ENCODE results near the gene FBXO10. TPM values are rescaled to one million over a fixed set of nuclear protein-coding genes. Genes with fewer than 3 reads are reported as not detected.

FBXO10 gene
- total RNA-seq, 1 donor: 16.4 TPM

DNA sequence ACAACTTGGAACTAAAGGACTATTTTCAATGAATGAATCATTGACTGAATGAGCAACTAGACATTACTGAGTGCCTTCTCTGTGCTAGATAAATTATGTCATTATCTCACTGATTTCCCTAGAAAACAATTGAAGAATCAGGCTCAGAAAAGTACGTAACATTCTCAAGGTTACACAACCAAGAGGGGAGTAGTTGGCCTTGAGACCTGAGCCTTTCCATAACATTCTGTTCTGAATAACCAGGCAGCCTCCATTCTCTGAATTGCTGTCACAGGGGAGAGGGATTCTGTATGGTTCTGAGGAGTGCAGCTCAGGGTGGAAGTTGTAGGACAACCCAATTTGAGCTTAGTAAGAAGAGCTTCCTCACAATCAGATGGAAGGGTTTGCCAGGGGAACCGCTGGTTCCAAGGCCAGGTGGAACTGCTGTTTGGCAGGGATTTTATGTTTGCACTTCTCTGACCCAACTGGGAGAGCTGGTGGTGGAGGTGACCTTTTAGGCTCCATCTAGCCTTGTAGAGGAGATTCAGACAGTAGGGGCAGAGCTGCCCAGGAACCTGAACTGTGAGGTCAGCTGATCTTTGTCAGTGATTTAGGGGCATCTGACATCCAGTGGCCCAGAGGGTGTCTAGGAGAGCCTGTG, 74.1 kb downstream of the FBXO10 start:
- H3K4me3 ChIP-seq (ENCODE audit: low read depth, low read length): no peak overlapping the region
- DNase-seq (ENCODE audit: low read depth): no peak
- TF ChIP-seq, protein P1, sequence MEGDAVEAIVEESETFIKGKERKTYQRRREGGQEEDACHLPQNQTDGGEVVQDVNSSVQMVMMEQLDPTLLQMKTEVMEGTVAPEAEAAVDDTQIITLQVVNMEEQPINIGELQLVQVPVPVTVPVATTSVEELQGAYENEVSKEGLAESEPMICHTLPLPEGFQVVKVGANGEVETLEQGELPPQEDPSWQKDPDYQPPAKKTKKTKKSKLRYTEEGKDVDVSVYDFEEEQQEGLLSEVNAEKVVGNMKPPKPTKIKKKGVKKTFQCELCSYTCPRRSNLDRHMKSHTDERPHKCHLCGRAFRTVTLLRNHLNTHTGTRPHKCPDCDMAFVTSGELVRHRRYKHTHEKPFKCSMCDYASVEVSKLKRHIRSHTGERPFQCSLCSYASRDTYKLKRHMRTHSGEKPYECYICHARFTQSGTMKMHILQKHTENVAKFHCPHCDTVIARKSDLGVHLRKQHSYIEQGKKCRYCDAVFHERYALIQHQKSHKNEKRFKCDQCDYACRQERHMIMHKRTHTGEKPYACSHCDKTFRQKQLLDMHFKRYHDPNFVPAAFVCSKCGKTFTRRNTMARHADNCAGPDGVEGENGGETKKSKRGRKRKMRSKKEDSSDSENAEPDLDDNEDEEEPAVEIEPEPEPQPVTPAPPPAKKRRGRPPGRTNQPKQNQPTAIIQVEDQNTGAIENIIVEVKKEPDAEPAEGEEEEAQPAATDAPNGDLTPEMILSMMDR (IDR thresholded peaks at IDR 0.05; ENCODE audit: insufficient read depth, low read depth, low read length): no peak

- DNase-seq (ENCODE audit: low read depth): no peak
- H3K4me3 ChIP-seq (ENCODE audit: low read depth, low read length): no peak overlapping the region
- TF ChIP-seq, protein P1 (IDR thresholded peaks at IDR 0.05; ENCODE audit: insufficient read depth, low read depth, low read length): no peak
Measured at GRCh38 chr9:37499297-37499696, 76.9 kb downstream of the FBXO10 start.

DNA sequence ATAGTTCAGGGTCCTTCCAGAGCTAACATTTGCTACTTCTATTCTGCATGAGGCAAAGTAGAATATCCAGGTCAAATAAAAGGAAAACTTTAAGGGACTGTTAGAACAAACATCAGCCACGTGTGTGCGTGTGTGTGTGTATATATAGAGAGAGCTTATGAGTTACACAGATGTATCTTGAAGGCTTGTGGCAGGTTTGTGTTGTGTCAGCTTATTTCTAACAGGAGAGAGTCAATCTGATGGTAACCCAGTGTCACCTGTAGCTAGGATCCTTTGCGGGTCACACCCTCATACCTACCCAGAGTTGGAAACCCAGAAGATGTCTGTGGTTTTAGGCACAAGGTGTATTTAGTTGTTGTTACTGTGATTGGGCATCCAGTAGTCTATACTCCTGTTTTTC, 77.7 kb downstream of the FBXO10 start:
- DNase-seq (ENCODE audit: low read depth): no peak
- H3K4me3 ChIP-seq (ENCODE audit: low read depth, low read length): no peak overlapping the region
- TF ChIP-seq, protein P1 (IDR thresholded peaks at IDR 0.05; ENCODE audit: insufficient read depth, low read depth, low read length): no peak

DNA sequence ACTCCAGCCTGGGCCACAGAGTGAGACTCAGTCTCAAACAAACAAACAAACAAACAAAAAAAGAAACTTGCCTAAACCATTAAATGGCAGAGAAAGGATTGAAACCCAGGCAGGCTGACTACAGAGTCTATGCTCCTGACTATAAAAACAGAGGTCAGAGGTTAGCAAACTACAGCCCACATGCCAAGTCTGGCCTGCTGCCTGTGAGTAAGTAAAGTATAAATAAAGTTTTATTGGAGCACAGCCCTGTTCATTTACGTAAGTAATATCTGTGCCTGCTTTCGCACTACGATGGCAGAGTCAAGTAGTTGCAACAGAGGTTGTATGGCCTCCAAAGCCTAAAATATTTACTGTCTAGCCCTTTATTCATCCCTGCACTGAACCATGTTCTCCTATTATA, 78.9 kb downstream of the FBXO10 start:
- no peak for DNase-seq (ENCODE audit: low read depth)
- TF ChIP-seq, protein P1 (IDR thresholded peaks at IDR 0.05; ENCODE audit: insufficient read depth, low read depth, low read length): no peak
- no peak overlapping the region for H3K4me3 ChIP-seq (ENCODE audit: low read depth, low read length)

DNA sequence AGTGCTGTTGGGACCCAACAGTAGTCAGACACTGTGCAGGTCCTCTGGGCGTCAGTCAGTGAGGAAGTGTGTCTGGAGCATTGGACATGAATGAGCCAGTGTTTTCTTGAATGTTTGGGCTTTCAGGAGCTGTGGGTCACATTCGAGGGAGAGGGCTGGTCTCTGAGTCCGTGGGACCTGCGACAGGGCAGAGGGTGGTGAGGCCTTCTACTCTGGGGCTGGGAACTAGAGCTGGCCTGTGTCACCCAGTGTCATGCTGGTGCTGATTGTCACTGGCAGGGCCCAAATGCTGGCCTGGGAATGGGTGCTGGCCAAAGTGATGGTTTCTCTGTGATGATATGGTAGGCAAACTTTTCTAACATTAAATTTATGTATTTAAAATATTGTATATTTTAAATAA, 80.2 kb downstream of the FBXO10 start:
- TF ChIP-seq, protein P1 (IDR thresholded peaks at IDR 0.05; ENCODE audit: insufficient read depth, low read depth, low read length): no peak
- H3K4me3 ChIP-seq (ENCODE audit: low read depth, low read length): no peak overlapping the region
- DNase-seq (ENCODE audit: low read depth): no peak

DNA sequence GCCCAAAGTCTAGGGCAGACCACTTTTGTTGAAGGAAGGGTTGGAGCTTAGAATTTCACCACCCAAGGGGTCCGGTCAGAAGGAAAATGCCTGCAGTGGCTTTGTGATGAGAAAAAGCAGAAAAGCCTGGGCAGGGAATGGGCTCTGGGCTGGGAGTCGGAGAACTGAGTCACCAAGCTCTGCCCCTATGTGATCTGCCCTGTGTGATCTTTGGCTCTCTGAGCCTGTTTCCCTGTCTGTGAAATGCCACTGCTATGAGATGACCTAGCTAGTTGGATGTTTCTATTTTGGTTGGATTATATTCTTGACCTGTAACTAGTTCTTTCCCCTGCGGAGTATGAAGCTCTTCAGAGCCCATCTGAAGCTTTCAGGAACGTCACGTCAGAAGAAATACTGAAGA, 80.6 kb downstream of the FBXO10 start:
- no peak for DNase-seq (ENCODE audit: low read depth)
- no peak overlapping the region for H3K4me3 ChIP-seq (ENCODE audit: low read depth, low read length)
- TF ChIP-seq, protein P1 (IDR thresholded peaks at IDR 0.05; ENCODE audit: insufficient read depth, low read depth, low read length): no peak

DNA sequence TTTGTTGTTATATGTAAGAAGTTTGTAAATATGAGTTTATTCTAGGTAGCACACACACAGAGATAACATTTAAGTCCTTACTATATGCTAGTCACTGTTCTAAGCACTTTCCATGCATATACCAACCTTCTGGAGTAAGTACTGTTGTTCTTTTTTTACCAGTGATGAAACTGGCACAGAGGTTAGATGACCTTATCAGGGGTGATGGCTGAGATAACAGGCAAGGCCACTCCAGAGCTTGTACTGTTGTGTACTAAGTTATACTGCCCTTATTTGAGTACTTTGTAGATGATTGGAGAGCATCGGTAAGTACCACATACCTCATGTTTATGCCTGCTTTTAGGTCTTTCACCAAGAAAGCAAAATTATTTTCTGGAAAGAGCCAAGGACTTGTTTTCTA, 84.2 kb downstream of the FBXO10 start:
- H3K4me3 ChIP-seq (ENCODE audit: low read depth, low read length): no peak overlapping the region
- DNase-seq (ENCODE audit: low read depth): no peak
- TF ChIP-seq, protein P1 (IDR thresholded peaks at IDR 0.05; ENCODE audit: insufficient read depth, low read depth, low read length): no peak
